Colonic mucosa (tissue), 4 donors: ENCODE data around the gene TAS2R5. TPM values are rescaled to one million over a fixed set of nuclear protein-coding genes. Genes with fewer than 3 reads are reported as not detected.
"Not testable (repeated sequence)": the region's sequence is repeated elsewhere in the genome, so short reads cannot be mapped to it uniquely, and the experiment has no call there.

Source experiments
- DNase-seq: peaks from one replicate; pipeline ENCODE4 v3.0.0-alpha.2; 2020
- H3K27ac ChIP-seq: fragments of 200-600 bp; one replicate; pipeline ENCODE4 v1.8.0; 2021
- H3K27me3 ChIP-seq: fragments of 200-600 bp; one replicate; pipeline ENCODE4 v1.8.0; 2021
- H3K36me3 ChIP-seq: fragments of 200-600 bp; one replicate; pipeline ENCODE4 v1.8.0; 2021
- H3K4me1 ChIP-seq: fragments of 200-600 bp; one replicate; pipeline ENCODE4 v1.8.0; 2021; ENCODE audit warnings: mild to moderate bottlenecking
- H3K4me3 ChIP-seq: fragments of 200-600 bp; one replicate; pipeline ENCODE4 v1.8.0; 2021
- H3K9ac ChIP-seq, 2 donors: one replicate each; pipeline ENCODE4 v1.7.0; 2013; ENCODE audit warnings: control low read depth in 2 of 2, low read depth in 2 of 2, low read length in 2 of 2
- H3K9me3 ChIP-seq: fragments of 200-600 bp; one replicate; pipeline ENCODE4 v1.8.0; 2021
- CTCF ChIP-seq: fragments of 200-600 bp; IDR thresholded peaks from one replicate; pipeline ENCODE4 v1.8.0; 2022; ENCODE audit warnings: antibody characterized with exemption, mild to moderate bottlenecking
- intact Hi-C: fragments of 100-400 bp; cut with DNase I; formaldehyde crosslinking; loops from one replicate; pipeline ENCODE4 v1.14.1; 2022
- total RNA-seq, 2 donors: library from RNA; stranded (reverse); fragmentation: NEBNext Ultra II Directional in 1 of 2; extraction: Animal tissue kit (Norgen Biotek cat#: 25700) in 1 of 2; gene quantifications; one replicate each; pipeline ENCODE4 v1.2.1, GENCODE V29; 2021
- donor health status: healthy.
- donor health status: DM: no; HTN: no; CAD: no.
- donor health status: DM: no; HTN: no; CAD: no.

Gene TAS2R5
- total RNA-seq, 2 donors from 2014 or later, result 0.98 to 1.2 TPM

- DNase-seq, result no peak
- no peak overlapping the region for H3K27ac ChIP-seq
- H3K9ac ChIP-seq, result no peak overlapping the region
- no peaks in the 10 kb centered on the region for H3K4me1 ChIP-seq
- no peaks in the 10 kb centered on the region for H3K27me3 ChIP-seq
- no peak for TF ChIP-seq CTCF
- no peaks in the 10 kb centered on the region for H3K36me3 ChIP-seq
- H3K4me3 ChIP-seq, result no peak overlapping the region
- H3K9me3 ChIP-seq, result no peaks in the 10 kb centered on the region
- intact Hi-C loops, result no loop called here
Observed at GRCh38 chr7:141792526-141792925, 2.5 kb downstream of the TAS2R5 start.

DNA sequence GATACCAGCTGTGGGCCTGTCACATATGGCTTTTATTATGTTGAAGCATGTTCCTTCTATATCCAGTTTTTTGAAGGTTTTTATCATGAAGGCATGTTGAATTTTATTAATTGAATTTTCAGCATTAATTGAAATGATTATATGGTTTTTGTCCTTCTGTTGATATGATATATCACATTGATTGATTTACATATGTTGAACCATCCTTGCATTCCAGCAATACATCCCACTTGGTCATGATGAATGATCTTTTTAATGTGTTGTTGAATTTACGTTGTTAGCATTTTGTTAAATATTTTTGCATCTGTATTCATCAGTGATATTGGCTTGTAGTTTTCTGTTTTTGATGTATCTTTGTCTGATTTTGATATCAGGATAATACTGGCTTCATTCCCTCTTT lies 30.1 kb downstream of the TAS2R5 start:
- Histone ChIP-seq H3K4me1 (no peaks in the 10 kb centered on the region), H3K9ac (no peak overlapping the region), H3K27me3 (no peaks in the 10 kb centered on the region), H3K4me3 (no peak overlapping the region), H3K27ac (no peak overlapping the region), H3K36me3 (no peaks in the 10 kb centered on the region), H3K9me3 (no peaks in the 10 kb centered on the region)
- no peak for DNase-seq
- intact Hi-C loops, result no loop called here
- TF ChIP-seq CTCF, result no peak

DNA sequence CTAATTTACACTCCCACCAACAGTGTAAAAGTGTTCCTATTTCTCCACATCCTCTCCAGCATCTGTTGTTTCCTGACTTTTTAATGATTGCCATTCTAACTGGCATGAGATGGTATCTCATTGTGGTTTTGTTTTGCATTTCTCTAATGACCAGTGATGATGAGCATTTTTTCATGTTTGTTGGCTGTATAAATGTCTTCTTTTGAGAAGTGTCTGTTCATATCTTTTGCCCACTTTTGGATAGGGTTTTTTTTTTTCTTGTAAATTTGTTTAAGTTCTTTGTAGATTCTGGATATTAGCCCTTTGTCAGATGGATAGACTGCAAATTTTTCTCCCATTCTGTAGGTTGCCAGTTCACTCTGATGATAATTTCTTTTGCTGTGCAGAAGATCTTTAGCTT lies 32.4 kb downstream of the TAS2R5 start:
- H3K27ac ChIP-seq, H3K36me3 ChIP-seq, H3K4me1 ChIP-seq, intact Hi-C loops, H3K4me3 ChIP-seq, H3K9ac ChIP-seq, H3K9me3 ChIP-seq, DNase-seq, H3K27me3 ChIP-seq: not testable (repeated sequence)

- Histone ChIP-seq H3K4me3 (no peak overlapping the region), H3K27me3 (no peaks in the 10 kb centered on the region), H3K36me3 (no peaks in the 10 kb centered on the region), H3K4me1 (no peaks in the 10 kb centered on the region), H3K9me3 (no peaks in the 10 kb centered on the region), H3K27ac (no peak overlapping the region), H3K9ac (no peak overlapping the region)
- DNase-seq, result no peak
- intact Hi-C loops, result no loop called here
- TF ChIP-seq CTCF, result no peak
Observed at GRCh38 chr7:141837683-141838082, 47.7 kb downstream of the TAS2R5 start.

DNA sequence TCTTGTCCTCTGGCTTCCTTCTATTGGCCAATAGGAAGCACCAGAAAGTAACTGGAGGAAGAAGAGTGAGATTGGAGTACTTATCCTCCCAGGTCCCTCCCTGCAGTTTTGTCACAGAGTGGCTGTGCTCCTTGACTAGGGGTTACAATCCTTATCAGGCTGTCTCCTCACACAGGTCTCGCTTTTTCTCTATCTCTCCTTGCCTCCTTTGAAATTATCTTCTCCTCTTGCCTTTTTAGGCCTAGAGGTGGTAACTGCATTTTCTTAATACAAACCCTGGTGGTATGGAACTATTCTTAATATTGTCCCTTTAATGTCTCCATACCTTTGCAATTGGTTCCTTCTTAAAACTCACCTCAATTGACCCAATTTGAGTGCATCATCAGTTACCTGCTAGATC lies 48.6 kb downstream of the TAS2R5 start:
- no peak overlapping the region for H3K27ac ChIP-seq
- intact Hi-C loops, result no loop called here
- no peak overlapping the region for H3K4me3 ChIP-seq
- no peak overlapping the region for H3K9ac ChIP-seq
- no peaks in the 10 kb centered on the region for H3K9me3 ChIP-seq
- no peaks in the 10 kb centered on the region for H3K4me1 ChIP-seq
- no peaks in the 10 kb centered on the region for H3K27me3 ChIP-seq
- no peak for TF ChIP-seq CTCF
- H3K36me3 ChIP-seq, result no peaks in the 10 kb centered on the region
- no peak for DNase-seq

GRCh38 chr7:141839256-141839655 lies 49.2 kb downstream of the TAS2R5 start:
- H3K36me3 ChIP-seq, result no peaks in the 10 kb centered on the region
- H3K4me3 ChIP-seq, result no peak overlapping the region
- no peak overlapping the region for H3K27ac ChIP-seq
- no peak for TF ChIP-seq CTCF
- H3K27me3 ChIP-seq, result no peaks in the 10 kb centered on the region
- no peaks in the 10 kb centered on the region for H3K4me1 ChIP-seq
- no peak overlapping the region for H3K9ac ChIP-seq
- H3K9me3 ChIP-seq, result no peaks in the 10 kb centered on the region
- intact Hi-C loops, result no loop called here
- no peak for DNase-seq
